NCI-H82 (cell line): ENCODE data around the gene GSX1.
"Not testable (repeated sequence)": the region's sequence is repeated elsewhere in the genome, so short reads cannot be mapped to it uniquely, and the experiment has no call there.

Experiments used
- DNase-seq: peaks from one replicate; lab custom pipeline; 2025; lab: John Stamatoyannopoulos, UW

GSX1 gene

GRCh38 chr13:27794368-27794691 is 2.0 kb downstream of the GSX1 start:
- no peak for DNase-seq

- DNase-seq, result no peak
These were observed 2.8 kb downstream of the GSX1 start for GRCh38 chr13:27794921-27795717.

GRCh38 chr13:27795718-27796019 is 3.4 kb downstream of the GSX1 start:
- DNase-seq, result no peak

- no peak for DNase-seq
These were observed 4.4 kb downstream of the GSX1 start for GRCh38 chr13:27796544-27797227.

- peak; percentile 46 for DNase-seq
These were observed 4.9 kb downstream of the GSX1 start for GRCh38 chr13:27797228-27797624.

- no peak for DNase-seq
These were observed 14.6 kb downstream of the GSX1 start for GRCh38 chr13:27806744-27807387.

GRCh38 chr13:27808851-27809550 is 16.7 kb downstream of the GSX1 start:
- DNase-seq, result no peak

- no peak for DNase-seq
These were observed 17.7 kb downstream of the GSX1 start for GRCh38 chr13:27810009-27810408.

- no peak for DNase-seq
These were observed 18.2 kb downstream of the GSX1 start for GRCh38 chr13:27810461-27810860.

GRCh38 chr13:27813826-27814225 is 21.5 kb downstream of the GSX1 start:
- DNase-seq, result no peak

- not testable (repeated sequence) for DNase-seq
These were observed 25.5 kb downstream of the GSX1 start for GRCh38 chr13:27817832-27818231.

GRCh38 chr13:27820524-27821482 is 28.5 kb downstream of the GSX1 start:
- no peak for DNase-seq

- no peak for DNase-seq
These were observed 29.3 kb downstream of the GSX1 start for GRCh38 chr13:27821566-27821965.

- DNase-seq, result no peak
These were observed 30.1 kb downstream of the GSX1 start for GRCh38 chr13:27822258-27822872.

GRCh38 chr13:27822873-27823311 is 30.6 kb downstream of the GSX1 start:
- no peak for DNase-seq

GRCh38 chr13:27824121-27824520 is 31.8 kb downstream of the GSX1 start:
- DNase-seq, result no peak

GRCh38 chr13:27825072-27825471 is 32.8 kb downstream of the GSX1 start:
- no peak for DNase-seq

- DNase-seq, result peak; percentile 88
These were observed 34.4 kb downstream of the GSX1 start for GRCh38 chr13:27826379-27827353.

GRCh38 chr13:27827646-27828045 is 35.4 kb downstream of the GSX1 start:
- DNase-seq, result no peak

GRCh38 chr13:27830010-27830409 is 37.7 kb downstream of the GSX1 start:
- DNase-seq, result peak; percentile 63
